Measurements from ENCODE around the gene NRXN3. TPM values are rescaled to one million over a fixed set of nuclear protein-coding genes. Genes with fewer than 3 reads are reported as not detected.

Gene NRXN3
- polyA plus RNA-seq, 1 donor, result 0.58 TPM

GRCh38 chr14:79334272-79334671, 1164.1 kb downstream of the NRXN3 start:
- DNase-seq (ENCODE audit: low read depth), result no peak

- no peak for DNase-seq (ENCODE audit: low read depth)
Observed at GRCh38 chr14:79337761-79338160, 1167.6 kb downstream of the NRXN3 start.

GRCh38 chr14:79342942-79343341, 1172.8 kb downstream of the NRXN3 start:
- DNase-seq (ENCODE audit: low read depth), result no peak

- DNase-seq (ENCODE audit: low read depth), result no peak
Observed at GRCh38 chr14:79351011-79351410, 1180.8 kb downstream of the NRXN3 start.

GRCh38 chr14:79352076-79352630, 1182.0 kb downstream of the NRXN3 start:
- DNase-seq (ENCODE audit: low read depth), result no peak

- no peak for DNase-seq (ENCODE audit: low read depth)
Observed at GRCh38 chr14:79354336-79354735, 1184.2 kb downstream of the NRXN3 start.

- no peak for DNase-seq (ENCODE audit: low read depth)
Observed at GRCh38 chr14:79356040-79356439, 1185.9 kb downstream of the NRXN3 start.

- DNase-seq (ENCODE audit: low read depth), result no peak
Observed at GRCh38 chr14:79357307-79357706, 1187.1 kb downstream of the NRXN3 start.

- DNase-seq (ENCODE audit: low read depth), result no peak
Observed at GRCh38 chr14:79363291-79363690, 1193.1 kb downstream of the NRXN3 start.

GRCh38 chr14:79369359-79370332, 1199.5 kb downstream of the NRXN3 start:
- no peak for DNase-seq (ENCODE audit: low read depth)

GRCh38 chr14:79370969-79371368, 1200.8 kb downstream of the NRXN3 start:
- no peak for DNase-seq (ENCODE audit: low read depth)

GRCh38 chr14:79373451-79373850, 1203.3 kb downstream of the NRXN3 start:
- DNase-seq (ENCODE audit: low read depth), result no peak

- DNase-seq (ENCODE audit: low read depth), result no peak
Observed at GRCh38 chr14:79375356-79375755, 1205.2 kb downstream of the NRXN3 start.

GRCh38 chr14:79376557-79376956, 1206.4 kb downstream of the NRXN3 start:
- no peak for DNase-seq (ENCODE audit: low read depth)

- no peak for DNase-seq (ENCODE audit: low read depth)
Observed at GRCh38 chr14:79378020-79378419, 1207.8 kb downstream of the NRXN3 start.

- DNase-seq (ENCODE audit: low read depth), result no peak
Observed at GRCh38 chr14:79379266-79379665, 1209.1 kb downstream of the NRXN3 start.

- no peak for DNase-seq (ENCODE audit: low read depth)
Observed at GRCh38 chr14:79383031-79383430, 1212.9 kb downstream of the NRXN3 start.

- DNase-seq (ENCODE audit: low read depth), result peak; percentile 5
Observed at GRCh38 chr14:79383475-79383874, 1213.3 kb downstream of the NRXN3 start.

- DNase-seq (ENCODE audit: low read depth), result no peak
Observed at GRCh38 chr14:79395061-79395460, 1224.9 kb downstream of the NRXN3 start.

GRCh38 chr14:79404874-79405511, 1234.8 kb downstream of the NRXN3 start:
- no peak for DNase-seq (ENCODE audit: low read depth)

GRCh38 chr14:79405512-79405910, 1235.3 kb downstream of the NRXN3 start:
- no peak for DNase-seq (ENCODE audit: low read depth)

GRCh38 chr14:79407572-79407971, 1237.4 kb downstream of the NRXN3 start:
- DNase-seq (ENCODE audit: low read depth), result no peak

GRCh38 chr14:79408696-79409095, 1238.5 kb downstream of the NRXN3 start:
- DNase-seq (ENCODE audit: low read depth), result no peak
